HG03196 (cell line): ENCODE measurements around the gene MYLIP.

Experiments used
- ATAC-seq: cut with Tn5 transposase; IDR thresholded peaks from one replicate; pipeline ENCODE4 v1.9.1; 2021; ENCODE audit not compliant: unreplicated experiment

Gene MYLIP

GRCh38 chr6:16106991-16107787, 21.7 kb upstream of the MYLIP start:
- no peak for ATAC-seq

DNA sequence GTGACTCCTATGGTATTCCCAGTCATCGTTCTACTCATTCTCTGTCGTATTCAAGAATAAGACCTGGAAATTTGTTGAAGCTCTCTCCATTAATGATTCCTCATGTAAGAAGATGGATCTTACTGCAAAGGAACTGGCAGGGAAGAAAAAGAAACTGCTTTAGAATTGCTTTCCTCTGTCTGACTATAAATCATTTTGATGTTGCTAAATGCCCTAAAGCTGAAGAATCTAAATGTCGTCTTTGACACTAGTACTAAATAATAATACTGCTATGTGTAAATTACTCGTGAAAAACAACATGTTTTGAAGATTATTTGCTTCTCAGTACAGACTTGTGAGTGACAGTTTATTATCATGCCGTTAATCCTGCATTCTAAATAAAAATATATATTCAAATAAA, 20.5 kb upstream of the MYLIP start:
- ATAC-seq, result no peak

- ATAC-seq, result no peak
These were observed 19.8 kb upstream of the MYLIP start for GRCh38 chr6:16108921-16109658.

- no peak for ATAC-seq
These were observed 19.1 kb upstream of the MYLIP start for GRCh38 chr6:16109659-16110305.

GRCh38 chr6:16118825-16119224, 10.1 kb upstream of the MYLIP start:
- ATAC-seq, result no peak

DNA sequence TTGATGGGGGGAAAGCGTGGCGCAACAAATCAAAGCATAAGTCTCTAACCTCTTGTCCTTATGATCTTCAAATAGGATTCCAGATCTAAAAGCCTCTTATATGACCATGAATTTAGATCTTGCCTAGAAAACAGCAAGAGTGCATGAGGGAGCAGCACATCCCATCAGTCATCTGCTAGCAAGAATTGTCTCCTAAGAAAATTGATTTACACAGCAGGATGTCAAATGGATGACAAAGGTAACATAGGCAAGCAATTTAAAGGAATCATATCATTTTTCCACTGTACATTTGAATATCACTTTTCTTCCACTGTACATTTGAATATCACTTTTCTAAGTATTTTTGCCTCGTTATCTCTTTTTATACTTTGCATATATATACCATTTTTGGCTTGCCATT, 7.5 kb upstream of the MYLIP start:
- no peak for ATAC-seq

- ATAC-seq, result no peak
These were observed 6.7 kb upstream of the MYLIP start for GRCh38 chr6:16122197-16122596.

DNA sequence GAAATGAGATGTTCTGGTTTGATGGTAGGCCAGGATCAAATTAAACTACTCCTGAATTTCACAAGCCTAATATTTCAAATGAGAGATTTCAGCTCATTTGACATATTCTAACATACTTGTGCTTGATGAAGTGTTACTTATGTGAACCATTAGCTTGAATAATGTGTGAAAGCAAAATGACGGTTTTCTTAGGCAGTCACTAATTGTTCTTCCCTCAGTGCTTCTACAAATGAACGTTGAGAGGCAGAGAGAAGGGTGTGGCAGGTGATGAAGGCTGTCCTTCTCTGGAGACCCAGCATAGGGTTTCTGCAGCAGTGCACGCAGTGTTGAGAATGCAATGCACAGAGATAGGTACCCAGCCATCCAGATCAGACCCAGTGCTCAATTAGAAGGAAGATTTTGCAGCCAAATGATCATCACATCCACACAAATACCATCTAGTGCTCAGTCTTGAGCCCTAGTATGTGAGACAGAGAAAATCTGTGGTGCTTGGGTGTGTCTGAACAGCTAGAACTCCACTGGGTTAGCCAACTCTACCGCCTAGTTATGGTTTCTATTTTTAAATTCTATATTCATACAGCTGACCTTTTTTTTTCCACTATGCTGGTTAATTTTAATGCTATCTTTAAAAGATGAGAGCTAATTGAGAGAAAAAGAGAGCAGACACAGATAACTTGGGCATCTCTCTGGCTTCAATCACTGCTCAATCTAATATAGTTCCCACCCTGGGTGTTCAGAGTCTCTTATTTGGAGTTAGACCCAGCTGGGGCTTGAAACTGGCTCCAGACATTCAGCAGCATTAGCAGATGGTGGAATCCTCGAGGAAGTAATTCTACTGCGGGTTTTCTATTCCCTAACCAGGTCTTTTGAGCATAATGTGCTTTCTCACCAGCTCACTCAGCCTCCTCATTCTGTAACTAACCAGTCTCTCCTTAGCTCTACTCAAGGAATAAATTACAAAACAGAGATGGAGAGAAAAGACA, 4.4 kb upstream of the MYLIP start:
- no peak for ATAC-seq

- no peak for ATAC-seq
These were observed 2.8 kb upstream of the MYLIP start for GRCh38 chr6:16126056-16126455.

GRCh38 chr6:16126861-16127260, 2.0 kb upstream of the MYLIP start:
- no peak for ATAC-seq

- no peak for ATAC-seq
These were observed 1.4 kb upstream of the MYLIP start for GRCh38 chr6:16127471-16127870.

GRCh38 chr6:16129623-16130401, 926 bp downstream of the MYLIP start:
- peak; percentile 0 for ATAC-seq

- ATAC-seq, result no peak
These were observed 1.6 kb downstream of the MYLIP start for GRCh38 chr6:16130437-16130891.

DNA sequence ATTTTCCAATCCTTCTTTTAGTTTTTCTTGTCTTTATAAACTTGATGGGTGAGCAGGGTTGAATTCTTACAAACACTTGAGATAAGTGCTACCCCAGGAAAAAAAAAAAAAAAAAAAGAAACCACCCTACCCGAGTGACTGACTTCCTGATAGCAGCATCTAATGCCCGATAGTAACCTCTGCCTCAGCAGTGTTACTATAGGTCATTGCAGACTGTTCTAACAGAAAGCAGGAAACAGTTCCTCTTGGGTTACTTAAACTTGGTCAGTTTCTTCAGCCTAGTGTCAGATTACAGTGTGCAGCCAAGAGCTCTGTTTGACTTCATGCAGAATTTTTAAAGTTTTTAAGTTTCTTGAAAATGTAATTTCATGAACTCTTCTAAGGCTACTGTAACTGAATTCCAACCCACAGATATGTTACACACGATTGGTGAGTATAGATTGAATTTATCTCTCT, 2.1 kb downstream of the MYLIP start:
- peak; percentile 53 for ATAC-seq

DNA sequence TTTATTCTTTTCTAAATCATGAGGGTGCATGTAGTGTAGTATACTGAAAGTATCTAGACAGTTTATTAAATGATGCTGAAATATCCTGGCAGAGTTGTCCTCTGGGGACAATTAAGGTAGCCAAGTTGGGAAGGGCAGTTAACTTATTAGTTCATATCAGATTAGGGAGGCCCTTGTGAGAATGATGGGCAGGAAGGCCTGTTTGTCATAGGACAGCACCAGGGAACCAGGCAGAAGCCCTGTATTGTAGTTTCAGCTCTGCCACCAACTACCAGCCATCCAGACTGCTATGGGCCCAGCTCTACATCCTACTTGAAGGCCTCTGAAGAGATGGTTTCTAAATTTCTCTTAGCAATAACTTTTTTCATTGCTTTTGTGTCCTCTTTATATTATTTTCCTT, 4.0 kb downstream of the MYLIP start:
- ATAC-seq, result no peak

GRCh38 chr6:16134430-16134829, 5.5 kb downstream of the MYLIP start:
- ATAC-seq, result no peak

- no peak for ATAC-seq
These were observed 6.2 kb downstream of the MYLIP start for GRCh38 chr6:16135066-16135465.

- no peak for ATAC-seq
These were observed 7.2 kb downstream of the MYLIP start for GRCh38 chr6:16136091-16136490.

DNA sequence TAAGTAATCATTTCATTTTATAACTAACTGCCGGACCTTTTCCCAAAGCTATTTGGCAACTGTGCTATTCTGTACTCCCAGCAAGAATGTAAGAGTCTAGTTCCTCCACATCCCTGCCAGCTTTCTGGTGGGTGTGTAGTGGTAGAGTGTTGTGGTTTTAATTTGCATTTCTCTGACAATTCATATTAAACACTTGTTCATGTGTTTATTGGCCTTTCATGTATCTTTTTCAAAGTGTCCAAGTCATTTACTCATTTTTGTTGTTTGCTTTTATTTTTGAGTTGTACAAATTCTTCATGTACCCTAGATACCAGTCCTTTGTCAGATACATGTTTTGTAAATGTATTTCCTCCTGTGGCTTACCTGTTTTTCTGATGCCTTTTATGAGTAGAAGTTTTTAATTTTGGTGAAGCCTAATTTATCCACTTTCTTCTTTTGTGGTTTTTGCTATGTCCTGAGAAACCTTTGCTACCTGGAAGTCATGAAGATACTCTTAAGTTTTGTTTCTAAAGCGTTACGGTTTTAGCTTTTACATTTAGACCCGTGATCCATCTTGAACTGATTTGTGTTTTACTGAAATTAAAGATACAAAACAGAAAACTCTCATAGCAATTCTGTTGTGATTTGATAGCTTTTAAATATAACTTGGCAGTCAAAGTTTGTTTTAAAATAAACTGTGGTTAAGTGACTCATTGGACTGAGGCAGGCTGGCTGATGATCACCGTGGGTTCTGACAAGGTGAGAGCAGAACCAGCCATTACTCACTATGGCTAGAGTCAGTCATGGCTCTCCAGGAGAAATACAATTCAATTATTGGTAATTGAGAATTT, 8.0 kb downstream of the MYLIP start:
- no peak for ATAC-seq
